ENCODE data around the gene LACTB.

The LACTB gene

DNA sequence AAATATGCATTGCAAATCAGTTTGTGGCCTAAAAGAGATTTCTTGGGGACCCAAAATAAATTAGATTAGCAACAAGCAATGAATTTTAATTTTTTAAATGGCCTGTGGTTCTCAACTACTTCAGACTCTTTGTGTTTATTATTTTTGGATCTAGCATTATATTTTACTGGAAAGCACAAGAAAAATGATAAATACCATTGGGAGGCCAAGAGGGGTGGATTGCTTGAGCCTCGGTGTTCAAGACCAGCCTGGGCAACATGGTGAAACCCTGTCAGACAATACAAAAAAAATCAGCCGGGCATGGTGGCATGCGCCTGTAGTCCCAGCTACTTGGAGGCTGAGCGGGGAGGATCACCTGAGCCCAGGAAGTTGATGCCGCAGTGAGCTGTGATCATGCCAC lies 13.6 kb downstream of the LACTB start:
- no peak for TF ChIP-seq CTCF (IDR thresholded peaks at IDR 0.05; ENCODE audit: low read depth, low read length)
- H3K4me3 ChIP-seq (ENCODE audit: low read depth, low read length) = no peak overlapping the region

DNA sequence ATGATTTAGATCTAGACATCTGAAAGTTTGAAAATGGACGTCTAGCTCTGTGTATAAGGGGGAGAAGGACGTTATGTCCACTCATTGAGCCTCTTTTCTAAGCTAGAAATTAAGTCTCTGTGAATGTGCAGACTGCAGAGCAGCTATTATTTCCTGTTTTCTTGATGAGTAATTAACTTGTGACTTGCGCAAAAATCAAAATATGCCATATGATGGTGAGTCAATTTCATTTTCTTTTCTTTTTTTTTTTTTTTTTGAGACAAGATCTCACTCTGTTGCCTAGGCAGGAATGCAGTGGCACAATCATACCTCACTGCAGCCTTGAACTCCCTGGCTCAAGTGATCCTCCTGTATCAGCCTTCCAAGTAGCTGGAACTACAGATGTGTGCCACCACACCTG lies 14.1 kb downstream of the LACTB start:
- H3K4me3 ChIP-seq (ENCODE audit: low read depth, low read length) = no peak overlapping the region
- TF ChIP-seq CTCF (IDR thresholded peaks at IDR 0.05; ENCODE audit: low read depth, low read length) = no peak

DNA sequence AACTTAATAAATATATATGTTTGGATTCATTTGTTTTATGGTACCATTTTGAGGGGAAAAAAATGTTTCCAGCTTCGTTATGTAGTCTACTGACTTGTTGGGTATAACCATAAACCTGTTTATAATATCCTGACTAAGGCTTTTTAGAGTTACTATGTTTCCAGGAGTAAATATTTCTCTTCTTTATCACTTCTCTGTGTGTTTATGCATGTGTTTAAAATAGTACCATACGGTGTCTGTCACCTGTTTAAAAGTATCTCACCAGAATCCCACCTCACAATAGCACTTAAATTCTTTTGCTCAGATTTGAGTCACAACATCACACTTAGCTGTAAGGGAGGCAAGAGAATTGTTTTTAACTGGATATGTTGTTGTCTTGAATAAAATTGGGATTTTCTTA lies 15.1 kb downstream of the LACTB start:
- TF ChIP-seq CTCF (IDR thresholded peaks at IDR 0.05; ENCODE audit: low read depth, low read length) = no peak
- H3K4me3 ChIP-seq (ENCODE audit: low read depth, low read length) = no peak overlapping the region

DNA sequence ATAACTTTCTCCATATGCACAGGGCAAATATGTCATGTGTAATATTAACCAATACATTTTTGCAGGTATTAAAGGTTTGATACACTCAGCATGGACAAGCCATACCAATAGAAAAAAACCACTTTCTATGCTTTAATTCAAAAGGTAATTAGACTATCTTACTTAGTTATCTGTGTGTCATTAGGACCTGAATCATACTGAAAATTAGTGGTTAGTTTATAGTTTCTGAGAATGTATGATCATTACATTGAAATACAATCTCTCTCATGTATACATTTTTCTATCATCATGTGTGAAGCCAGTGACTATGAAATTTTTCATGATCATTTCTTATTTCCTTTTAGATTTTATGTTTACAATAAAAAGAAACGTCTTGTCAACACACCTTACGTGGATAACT lies 19.3 kb downstream of the LACTB start:
- no peak for TF ChIP-seq CTCF (IDR thresholded peaks at IDR 0.05; ENCODE audit: low read depth, low read length)
- H3K4me3 ChIP-seq (ENCODE audit: low read depth, low read length) = no peak overlapping the region

GRCh38 chr15:63145426-63145825 lies 23.8 kb downstream of the LACTB start:
- no peak for TF ChIP-seq CTCF (IDR thresholded peaks at IDR 0.05; ENCODE audit: low read depth, low read length)
- no peak overlapping the region for H3K4me3 ChIP-seq (ENCODE audit: low read depth, low read length)

- H3K4me3 ChIP-seq (ENCODE audit: low read depth, low read length) = no peak overlapping the region
- TF ChIP-seq CTCF (IDR thresholded peaks at IDR 0.05; ENCODE audit: low read depth, low read length) = no peak
Observed at GRCh38 chr15:63146684-63147083, 25.0 kb downstream of the LACTB start.

DNA sequence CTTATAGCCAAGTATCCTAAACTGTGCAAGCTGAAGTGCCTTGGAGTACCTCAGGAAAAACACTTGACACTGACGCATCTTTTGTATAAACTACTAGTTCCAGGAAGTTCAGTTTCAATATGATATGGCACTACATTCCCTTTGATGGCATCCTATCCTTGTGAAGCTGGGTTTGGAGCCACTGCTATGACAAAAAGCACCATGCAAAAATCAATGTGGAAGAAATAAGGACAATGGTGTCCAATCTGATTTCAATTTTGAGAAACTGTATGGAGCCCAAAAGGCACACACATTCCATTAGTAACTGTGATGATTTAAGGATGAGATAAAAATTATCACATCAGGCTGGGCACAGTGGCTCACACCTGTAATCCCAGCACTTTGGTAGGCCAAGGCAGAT lies 30.0 kb downstream of the LACTB start:
- no peak overlapping the region for H3K4me3 ChIP-seq (ENCODE audit: low read depth, low read length)
- TF ChIP-seq CTCF (IDR thresholded peaks at IDR 0.05; ENCODE audit: low read depth, low read length) = no peak

Data from WI38 (cell line).